ENCODE measurements around the gene DOK3.

DNA sequence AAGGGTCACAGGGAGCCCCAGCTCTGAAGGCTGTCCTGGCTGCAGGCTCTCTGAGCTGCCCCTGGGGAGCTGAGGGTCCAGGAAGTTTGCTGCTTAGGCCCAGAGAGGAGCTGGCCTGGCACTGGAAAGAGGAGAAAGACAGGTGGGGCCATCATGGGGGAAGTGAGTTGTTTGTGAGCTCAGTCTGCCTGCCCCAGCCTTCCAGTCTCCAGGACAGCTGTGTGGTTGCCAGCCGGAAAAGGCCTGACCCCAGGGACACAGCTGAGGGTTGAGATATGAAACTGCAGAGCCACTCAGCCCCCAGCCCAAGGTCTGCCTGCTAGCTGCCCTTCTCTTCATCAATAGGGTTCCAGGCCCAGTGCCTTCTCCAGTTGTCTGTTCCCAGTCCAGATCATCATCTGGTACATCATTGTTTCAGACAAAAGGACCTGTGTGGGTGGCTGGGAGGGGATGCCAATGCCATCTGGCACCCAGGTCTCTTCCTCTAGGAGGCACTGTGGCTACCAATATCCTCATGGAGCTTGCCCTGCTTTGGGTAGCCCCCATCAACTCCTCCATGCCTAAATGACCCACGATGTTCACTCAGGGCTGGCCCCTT lies 11.4 kb upstream of the DOK3 start:
- TF ChIP-seq, protein P1, sequence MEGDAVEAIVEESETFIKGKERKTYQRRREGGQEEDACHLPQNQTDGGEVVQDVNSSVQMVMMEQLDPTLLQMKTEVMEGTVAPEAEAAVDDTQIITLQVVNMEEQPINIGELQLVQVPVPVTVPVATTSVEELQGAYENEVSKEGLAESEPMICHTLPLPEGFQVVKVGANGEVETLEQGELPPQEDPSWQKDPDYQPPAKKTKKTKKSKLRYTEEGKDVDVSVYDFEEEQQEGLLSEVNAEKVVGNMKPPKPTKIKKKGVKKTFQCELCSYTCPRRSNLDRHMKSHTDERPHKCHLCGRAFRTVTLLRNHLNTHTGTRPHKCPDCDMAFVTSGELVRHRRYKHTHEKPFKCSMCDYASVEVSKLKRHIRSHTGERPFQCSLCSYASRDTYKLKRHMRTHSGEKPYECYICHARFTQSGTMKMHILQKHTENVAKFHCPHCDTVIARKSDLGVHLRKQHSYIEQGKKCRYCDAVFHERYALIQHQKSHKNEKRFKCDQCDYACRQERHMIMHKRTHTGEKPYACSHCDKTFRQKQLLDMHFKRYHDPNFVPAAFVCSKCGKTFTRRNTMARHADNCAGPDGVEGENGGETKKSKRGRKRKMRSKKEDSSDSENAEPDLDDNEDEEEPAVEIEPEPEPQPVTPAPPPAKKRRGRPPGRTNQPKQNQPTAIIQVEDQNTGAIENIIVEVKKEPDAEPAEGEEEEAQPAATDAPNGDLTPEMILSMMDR (IDR thresholded peaks at IDR 0.05; ENCODE audit: insufficient read depth, low read depth, low read length): no peak
- no peak for TF ChIP-seq EZH2 (IDR thresholded peaks at IDR 0.05; ENCODE audit: insufficient read depth, low read length)
